GM08714 (cell line): ENCODE data around the gene RPGR.
A peak's percentile ranks its signal among the peaks of the same experiment; 100 is the strongest.

ENCODE experiments used
- H3K4me3 ChIP-seq: fragments of 200-500 bp; sonication (Bioruptor generic); 2 replicates; pipeline ENCODE4 v1.5.1; 2014; ENCODE audit warnings: mild to moderate bottlenecking, low read length, inconsistent platforms
- ZNF274 ChIP-seq: IDR thresholded peaks from 2 replicates; pipeline ENCODE4 v1.6.1; 2012; ENCODE audit warnings: mild to moderate bottlenecking, low read depth, low read length

RPGR gene

GRCh38 chrX:38341442-38341841 lies 14.1 kb upstream of the RPGR start:
- no peak for TF ChIP-seq ZNF274
- H3K4me3 ChIP-seq, result no peak overlapping the region

- TF ChIP-seq ZNF274, result no peak
- no peak overlapping the region for H3K4me3 ChIP-seq
These were observed 9.4 kb upstream of the RPGR start for GRCh38 chrX:38336538-38337240.

DNA sequence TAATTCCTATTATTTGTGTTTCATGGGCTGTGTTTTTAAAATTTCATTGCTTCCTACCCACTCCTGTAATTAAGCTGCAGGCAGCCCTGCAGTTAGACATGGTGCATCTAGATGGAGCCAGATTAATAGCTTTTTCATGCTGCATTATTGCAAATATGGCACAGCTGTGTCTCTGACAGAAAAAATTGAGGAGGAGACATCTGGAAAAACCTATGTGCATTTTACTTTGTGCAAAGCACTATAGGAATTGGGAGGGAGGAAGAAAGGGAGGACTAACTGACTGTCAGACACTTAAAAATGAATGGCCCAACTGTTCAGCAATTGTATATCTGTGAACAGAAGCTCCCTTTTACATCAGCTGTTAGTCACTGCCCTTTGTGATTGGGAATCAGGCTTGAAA lies 8.1 kb upstream of the RPGR start:
- no peak for TF ChIP-seq ZNF274
- no peak overlapping the region for H3K4me3 ChIP-seq

DNA sequence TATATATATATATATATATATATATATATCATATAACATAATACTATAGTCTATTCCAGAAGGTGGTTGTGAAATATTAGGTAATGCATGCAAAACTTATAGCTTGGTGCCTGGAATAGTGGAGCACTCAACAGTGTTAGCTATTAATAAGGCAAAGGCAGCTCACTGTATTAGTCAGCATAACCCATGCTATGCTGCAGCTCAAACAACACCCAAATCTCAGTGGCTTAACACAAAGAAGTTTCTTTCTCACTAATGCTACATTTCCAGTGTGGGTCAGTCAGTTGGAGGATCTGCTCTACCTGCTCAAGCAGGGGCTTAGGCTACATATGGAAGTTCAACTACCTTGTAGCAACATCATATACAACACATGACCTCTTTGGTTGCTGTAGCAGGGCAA lies 5.2 kb upstream of the RPGR start:
- TF ChIP-seq ZNF274, result no peak
- no peak overlapping the region for H3K4me3 ChIP-seq

DNA sequence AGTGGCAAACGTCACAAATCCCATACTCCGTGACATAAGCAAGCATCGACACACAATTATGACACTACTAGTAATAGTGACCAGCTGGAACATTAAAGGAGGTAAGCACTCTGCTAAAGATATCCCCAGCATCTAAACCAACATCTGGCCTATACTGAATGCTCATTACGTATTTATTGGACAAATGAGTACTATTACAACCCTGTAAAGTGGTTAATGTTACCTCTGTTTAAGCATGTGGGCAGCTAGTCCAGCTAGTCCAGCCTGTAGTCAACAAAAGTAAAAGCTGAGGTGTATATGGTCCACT lies 419 bp upstream of the RPGR start:
- H3K4me3 ChIP-seq, result no peak overlapping the region; the same call in 1 of the 2 replicates
- TF ChIP-seq ZNF274, result no peak

- no peak for TF ChIP-seq ZNF274
- peak overlapping the region; percentile 54; the same call in 1 of the 2 replicates for H3K4me3 ChIP-seq
These were observed 1.2 kb downstream of the RPGR start for GRCh38 chrX:38326086-38326485.

DNA sequence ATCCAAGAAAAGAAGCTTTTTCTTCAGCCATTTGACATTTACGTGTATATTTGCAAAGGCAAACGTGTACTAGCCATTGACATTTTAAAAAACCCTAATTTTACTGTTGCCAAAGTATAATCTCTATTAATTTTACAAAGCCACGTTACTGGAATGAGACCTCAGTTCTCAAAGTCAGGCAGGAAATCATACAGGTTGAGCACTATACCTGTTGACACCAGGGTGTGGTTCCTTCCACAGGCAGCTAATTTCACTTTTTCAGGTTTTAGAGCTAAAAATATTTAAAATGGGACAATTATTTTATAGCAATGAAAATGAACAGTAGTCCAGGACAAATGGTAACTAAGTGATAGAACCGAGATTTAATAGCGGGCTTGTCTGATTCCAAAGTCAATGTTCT lies 6.5 kb downstream of the RPGR start:
- no peak for TF ChIP-seq ZNF274

DNA sequence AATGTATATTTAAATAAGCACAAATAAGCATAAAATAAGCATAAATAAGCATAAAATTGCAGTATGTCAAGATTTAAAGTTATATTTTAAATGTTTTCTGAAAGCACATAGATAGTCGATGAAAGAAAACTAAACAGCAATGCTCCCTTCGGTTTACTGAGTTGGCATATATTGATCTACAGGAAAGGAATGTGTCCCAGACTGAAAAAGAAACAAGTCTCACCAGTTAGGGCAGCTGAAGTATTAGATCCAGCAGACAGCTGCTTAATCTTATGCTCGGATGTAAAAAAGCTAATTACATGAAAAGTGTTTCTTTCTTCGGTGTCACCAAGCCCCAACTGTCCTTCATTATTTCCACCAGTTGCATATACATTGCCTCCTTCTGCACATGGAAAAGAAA lies 8.7 kb downstream of the RPGR start:
- H3K4me3 ChIP-seq, result no peak overlapping the region
- TF ChIP-seq ZNF274, result no peak

More for the DNA sequence above, 6.5 kb downstream of the RPGR start:
- no peak overlapping the region for H3K4me3 ChIP-seq

DNA sequence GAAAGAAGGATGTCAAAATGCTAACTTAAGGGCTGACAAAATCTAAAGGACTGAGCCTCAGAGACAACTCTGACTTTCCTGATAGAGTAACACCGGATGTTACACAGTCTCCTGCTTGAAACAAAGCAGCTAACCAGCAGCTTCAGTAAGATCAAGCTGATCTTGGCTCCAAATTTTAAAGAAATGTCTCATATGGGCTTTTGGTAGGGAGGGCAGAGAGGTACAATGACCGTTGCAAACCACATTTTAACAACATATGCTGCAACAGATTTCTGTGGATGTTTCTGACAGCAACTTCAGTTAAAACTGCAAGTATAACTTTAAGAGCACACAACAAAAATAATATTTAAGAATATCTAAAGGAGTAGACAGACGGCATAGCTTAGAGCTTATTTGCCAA lies 9.1 kb downstream of the RPGR start:
- TF ChIP-seq ZNF274, result no peak
- H3K4me3 ChIP-seq, result no peak overlapping the region

- no peak overlapping the region for H3K4me3 ChIP-seq
- TF ChIP-seq ZNF274, result no peak
These were observed 12.1 kb downstream of the RPGR start for GRCh38 chrX:38315186-38315585.

- no peak for TF ChIP-seq ZNF274
These were observed 14.1 kb downstream of the RPGR start for GRCh38 chrX:38313190-38313589.

DNA sequence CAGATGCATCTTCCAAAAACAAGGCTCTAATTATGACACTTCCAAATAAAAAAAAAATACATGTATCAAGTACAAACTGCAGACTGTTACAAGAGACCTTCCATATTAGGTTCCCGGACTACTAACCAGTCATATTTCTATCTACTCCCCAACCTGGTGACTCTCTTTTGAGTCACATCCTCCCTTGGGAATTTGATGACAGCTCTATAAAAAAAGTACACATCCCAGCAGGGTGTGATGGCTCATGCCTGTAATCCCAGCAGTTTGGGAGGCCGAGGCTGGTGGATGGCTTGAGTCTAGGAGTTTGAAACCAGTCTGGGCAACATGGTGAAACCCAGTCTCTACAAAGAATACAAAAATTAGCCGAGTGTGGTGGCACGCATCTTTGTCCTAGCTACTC lies 14.9 kb downstream of the RPGR start:
- TF ChIP-seq ZNF274, result no peak
- H3K4me3 ChIP-seq, result no peak overlapping the region

More at GRCh38 chrX:38313190-38313589, 14.1 kb downstream of the RPGR start:
- no peak overlapping the region for H3K4me3 ChIP-seq

DNA sequence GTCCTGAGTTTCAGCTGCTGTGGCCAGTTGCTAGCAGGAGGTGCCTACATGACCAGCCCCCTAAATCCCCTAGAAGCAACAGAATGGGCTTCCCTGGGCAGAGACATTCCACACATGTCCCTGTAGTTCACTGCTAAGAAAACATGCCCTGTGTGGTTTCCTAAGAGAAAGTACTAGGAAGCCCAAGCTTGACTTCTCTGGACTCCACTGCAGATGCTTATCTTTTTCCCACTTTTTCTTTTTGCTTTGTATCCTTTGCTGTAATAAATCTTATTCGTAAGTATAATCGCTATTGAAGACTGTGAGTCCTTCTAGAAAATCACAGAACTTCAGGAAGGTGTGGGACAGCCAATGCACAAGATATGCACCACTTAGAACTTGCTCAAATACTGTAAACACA lies 15.6 kb downstream of the RPGR start:
- no peak overlapping the region for H3K4me3 ChIP-seq
- TF ChIP-seq ZNF274, result no peak

DNA sequence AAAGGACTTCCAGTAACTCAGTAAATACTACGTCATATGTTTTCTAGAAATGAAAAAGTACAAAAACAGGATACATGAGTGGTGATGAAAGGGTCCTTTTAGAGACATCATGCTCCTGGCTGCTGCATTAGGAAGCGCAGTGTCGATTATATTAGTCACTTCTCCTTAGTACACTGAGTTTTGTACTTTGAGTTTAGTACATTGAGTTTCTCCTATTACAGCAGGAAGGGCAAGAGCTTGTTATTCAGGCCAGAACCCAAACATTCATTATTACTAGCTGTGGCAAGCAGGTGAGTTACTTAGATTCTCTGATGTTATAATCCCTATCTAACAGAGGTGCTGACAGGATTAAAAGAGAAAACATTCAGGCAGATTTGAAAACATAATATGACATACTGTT lies 21.3 kb downstream of the RPGR start:
- no peak overlapping the region for H3K4me3 ChIP-seq
- TF ChIP-seq ZNF274, result no peak

- no peak overlapping the region for H3K4me3 ChIP-seq
- no peak for TF ChIP-seq ZNF274
These were observed 23.3 kb downstream of the RPGR start for GRCh38 chrX:38304010-38304409.

GRCh38 chrX:38293741-38294140 lies 33.6 kb downstream of the RPGR start:
- TF ChIP-seq ZNF274, result no peak

More at GRCh38 chrX:38293741-38294140, 33.6 kb downstream of the RPGR start:
- H3K4me3 ChIP-seq, result no peak overlapping the region
